Measurements from ENCODE around the gene AKT1.

The AKT1 gene

DNA sequence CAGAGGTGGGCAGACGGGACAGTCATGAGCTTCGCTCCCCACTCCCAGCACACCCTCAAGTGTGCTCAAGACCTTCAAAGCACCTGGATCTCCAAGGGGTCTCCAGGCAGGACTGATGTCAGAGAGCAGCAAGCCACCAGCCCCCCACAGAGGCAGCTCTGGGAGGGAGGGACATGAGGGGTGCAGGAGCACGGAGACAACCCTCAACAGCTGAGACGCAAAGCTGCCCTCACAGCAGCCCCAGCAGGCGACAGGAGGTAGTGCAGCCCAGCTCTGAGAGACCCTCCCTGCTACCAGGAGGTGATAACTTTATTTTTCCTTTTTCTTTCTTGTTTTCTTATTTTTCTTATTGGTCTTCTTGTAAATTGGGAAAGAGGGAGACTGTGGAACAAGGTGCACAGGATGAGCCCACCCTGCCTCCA, 24.7 kb downstream of the AKT1 start:
- TF ChIP-seq, protein P1, sequence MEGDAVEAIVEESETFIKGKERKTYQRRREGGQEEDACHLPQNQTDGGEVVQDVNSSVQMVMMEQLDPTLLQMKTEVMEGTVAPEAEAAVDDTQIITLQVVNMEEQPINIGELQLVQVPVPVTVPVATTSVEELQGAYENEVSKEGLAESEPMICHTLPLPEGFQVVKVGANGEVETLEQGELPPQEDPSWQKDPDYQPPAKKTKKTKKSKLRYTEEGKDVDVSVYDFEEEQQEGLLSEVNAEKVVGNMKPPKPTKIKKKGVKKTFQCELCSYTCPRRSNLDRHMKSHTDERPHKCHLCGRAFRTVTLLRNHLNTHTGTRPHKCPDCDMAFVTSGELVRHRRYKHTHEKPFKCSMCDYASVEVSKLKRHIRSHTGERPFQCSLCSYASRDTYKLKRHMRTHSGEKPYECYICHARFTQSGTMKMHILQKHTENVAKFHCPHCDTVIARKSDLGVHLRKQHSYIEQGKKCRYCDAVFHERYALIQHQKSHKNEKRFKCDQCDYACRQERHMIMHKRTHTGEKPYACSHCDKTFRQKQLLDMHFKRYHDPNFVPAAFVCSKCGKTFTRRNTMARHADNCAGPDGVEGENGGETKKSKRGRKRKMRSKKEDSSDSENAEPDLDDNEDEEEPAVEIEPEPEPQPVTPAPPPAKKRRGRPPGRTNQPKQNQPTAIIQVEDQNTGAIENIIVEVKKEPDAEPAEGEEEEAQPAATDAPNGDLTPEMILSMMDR (IDR thresholded peaks at IDR 0.05; ENCODE audit: borderline replicate concordance, control extremely low read depth, extremely low read depth, insufficient read depth, missing control alignments): peak; percentile 7
- no peak for DNase-seq (ENCODE audit: low spot score)
- in situ Hi-C loops (cut with MboI; ENCODE audit: low sequenced_read_pairs, unreplicated experiment): loop anchor here (5.0 kb wide), 1 partner anchor 56 kb away; no protein-coding TSS in a partner anchor

DNA sequence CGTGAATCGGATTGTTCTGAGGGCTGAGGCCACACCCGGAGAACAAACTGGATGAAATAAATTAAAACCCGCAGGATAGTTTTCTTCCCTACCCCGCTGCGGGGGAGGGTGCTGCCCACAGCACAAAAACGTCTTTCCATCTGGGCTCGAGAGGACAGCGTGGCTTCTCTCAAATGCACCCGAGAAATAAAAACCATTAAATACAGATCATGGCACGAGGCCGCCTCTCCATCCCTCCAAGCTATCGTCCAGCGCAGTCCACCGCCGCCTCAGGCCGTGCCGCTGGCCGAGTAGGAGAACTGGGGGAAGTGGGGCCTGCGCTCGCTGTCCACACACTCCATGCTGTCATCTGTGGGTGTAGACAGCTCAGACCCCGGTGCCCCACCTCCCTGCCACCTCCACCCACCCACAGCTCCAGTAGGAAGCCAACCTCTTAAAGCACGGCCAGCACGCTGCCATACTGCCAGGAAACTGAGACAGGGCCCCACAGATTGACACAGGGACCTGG, 25.4 kb downstream of the AKT1 start:
- TF ChIP-seq, protein P1 (IDR thresholded peaks at IDR 0.05; ENCODE audit: borderline replicate concordance, control extremely low read depth, extremely low read depth, insufficient read depth, missing control alignments): no peak
- in situ Hi-C loops (cut with MboI; ENCODE audit: low sequenced_read_pairs, unreplicated experiment): loop anchor here (5.0 kb wide), 1 partner anchor 57 kb away; no protein-coding TSS in a partner anchor
- DNase-seq (ENCODE audit: low spot score): no peak

DNA sequence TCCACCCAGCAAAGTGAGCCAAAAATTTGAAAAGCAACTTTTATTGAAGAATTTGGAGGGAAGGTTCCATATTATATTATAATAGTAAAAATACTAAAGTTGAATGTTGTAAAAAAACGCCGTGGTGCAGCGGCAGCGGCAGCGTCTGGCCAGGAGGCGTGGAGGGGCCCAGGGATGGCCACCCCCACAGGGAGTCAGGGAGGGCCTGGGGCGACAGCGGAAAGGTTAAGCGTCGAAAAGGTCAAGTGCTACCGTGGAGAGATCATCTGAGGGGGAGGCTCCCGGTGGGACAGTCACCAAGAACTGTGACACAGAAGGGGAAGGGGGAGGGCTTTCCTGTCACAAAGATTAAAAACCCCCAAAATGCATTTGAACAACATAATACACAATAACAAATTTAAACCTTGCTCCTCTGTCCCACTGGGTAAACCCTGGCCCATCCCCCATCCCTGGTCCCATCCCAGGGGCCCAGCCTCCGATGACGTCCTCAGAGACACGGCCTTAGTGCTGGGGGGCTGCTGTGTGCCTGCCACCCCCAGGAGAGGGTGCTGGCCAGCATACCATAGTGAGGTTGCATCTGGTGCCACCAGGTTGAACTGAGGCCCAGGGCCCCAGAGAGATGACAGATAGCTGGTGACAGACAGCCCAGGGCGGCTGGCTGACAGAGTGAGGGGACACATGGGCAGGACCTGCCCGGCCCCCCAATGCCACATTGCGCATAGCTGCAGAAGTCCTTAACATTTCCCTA, 26.1 kb downstream of the AKT1 start:
- TF ChIP-seq, protein P1 (IDR thresholded peaks at IDR 0.05; ENCODE audit: borderline replicate concordance, control extremely low read depth, extremely low read depth, insufficient read depth, missing control alignments): no peak
- in situ Hi-C loops (cut with MboI; ENCODE audit: low sequenced_read_pairs, unreplicated experiment): loop anchor here (5.0 kb wide), 1 partner anchor 58 kb away; no protein-coding TSS in a partner anchor
- no peak for DNase-seq (ENCODE audit: low spot score)

DNA sequence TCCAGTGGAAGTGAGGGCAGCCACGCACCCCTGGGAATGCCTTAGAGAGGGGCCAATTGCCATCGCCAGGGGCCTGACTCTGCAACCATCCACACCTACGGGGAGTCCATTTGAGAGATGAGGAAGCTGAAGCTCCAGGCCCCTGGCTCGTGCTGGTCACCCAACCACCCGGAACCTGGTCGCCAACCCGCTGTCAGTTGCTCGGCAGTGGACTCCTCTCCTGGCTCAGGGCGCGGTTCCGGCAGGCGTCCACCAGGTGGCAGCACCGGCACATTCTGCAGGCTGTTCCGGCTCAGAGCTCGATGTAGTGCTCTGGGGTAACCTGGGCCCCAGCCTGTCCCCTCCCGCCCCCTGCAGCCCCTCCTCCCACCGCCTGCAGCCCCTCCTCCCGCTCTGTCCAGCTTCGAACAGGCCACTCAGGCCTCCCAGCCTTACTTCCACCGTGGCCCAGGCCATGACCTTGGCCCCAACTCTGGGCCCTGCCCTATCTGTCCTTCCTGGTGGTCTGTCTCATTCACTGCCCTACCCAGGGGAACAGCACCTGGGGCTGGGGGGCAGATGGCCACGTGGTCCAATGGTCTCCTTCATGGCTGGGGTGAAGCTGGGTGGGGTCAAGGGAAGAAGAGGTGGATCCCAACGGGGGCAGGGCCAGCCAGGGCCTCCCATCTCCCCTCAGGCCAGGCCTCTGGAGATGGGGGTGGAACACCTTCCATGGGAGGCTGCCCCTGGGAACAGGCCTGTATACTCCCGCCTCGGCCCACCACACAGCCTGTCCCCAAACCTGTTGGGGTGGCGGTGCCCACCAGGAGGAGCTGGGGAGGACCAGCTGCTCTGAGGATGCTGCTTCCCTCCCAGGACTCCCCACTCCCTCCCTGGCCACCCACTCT, 26.9 kb downstream of the AKT1 start:
- DNase-seq (ENCODE audit: low spot score): peak; percentile 94
- TF ChIP-seq, protein P1 (IDR thresholded peaks at IDR 0.05; ENCODE audit: borderline replicate concordance, control extremely low read depth, extremely low read depth, insufficient read depth, missing control alignments): peak; percentile 99
- in situ Hi-C loops (cut with MboI; ENCODE audit: low sequenced_read_pairs, unreplicated experiment): no loop called here

DNA sequence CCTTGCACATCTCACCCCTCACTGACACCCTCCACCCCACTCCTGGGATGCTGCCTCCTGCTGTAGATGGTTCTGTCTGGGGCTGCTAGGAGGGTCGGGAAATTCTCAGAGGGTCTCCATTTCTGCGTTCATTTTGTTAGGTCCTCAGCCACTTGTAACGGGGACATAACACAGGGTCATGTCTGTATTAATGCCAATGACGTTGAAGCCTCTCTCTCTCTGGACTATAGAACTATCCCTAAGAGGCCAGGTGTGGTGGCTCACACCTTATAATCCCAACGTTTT, 28.0 kb downstream of the AKT1 start:
- no peak for DNase-seq (ENCODE audit: low spot score)
- in situ Hi-C loops (cut with MboI; ENCODE audit: low sequenced_read_pairs, unreplicated experiment): no loop called here
- TF ChIP-seq, protein P1 (IDR thresholded peaks at IDR 0.05; ENCODE audit: borderline replicate concordance, control extremely low read depth, extremely low read depth, insufficient read depth, missing control alignments): no peak

DNA sequence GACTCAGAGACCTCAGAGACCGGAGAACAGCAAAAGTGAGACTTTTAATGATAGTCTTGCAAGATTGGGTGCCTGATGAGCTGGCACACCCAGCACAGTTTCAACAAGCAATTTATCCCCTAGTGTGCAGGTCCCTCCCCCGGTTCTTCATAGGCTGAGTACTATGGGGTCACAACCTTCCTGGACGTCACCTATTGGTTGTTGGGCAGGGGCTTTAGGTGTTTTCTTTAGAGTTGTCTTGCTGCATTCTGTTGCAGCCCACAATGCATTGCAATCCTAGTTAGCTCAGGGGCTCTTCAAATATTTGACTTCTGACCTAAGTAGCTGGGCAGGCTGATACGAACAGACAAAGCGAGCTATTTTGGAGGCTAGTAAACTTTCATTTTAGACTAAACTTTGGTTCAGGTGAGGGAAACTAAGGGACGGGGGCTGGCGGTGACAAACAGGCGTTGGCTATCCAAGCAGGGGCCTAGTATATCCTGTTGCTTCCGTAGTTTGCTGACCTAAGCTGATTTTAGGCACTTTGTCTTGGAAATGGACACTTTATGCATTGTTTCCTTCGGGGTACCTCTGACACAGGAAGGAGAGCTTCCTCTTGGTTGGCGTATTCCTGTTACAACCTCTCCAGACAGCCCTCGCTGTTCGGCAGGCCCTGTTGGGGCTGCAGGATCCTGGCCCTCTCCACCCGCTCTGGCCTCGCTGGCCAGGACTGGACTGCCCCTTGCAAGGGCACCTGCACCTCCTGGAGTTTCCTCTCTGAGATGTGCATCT, 28.5 kb downstream of the AKT1 start:
- DNase-seq (ENCODE audit: low spot score): no peak
- in situ Hi-C loops (cut with MboI; ENCODE audit: low sequenced_read_pairs, unreplicated experiment): no loop called here
- TF ChIP-seq, protein P1 (IDR thresholded peaks at IDR 0.05; ENCODE audit: borderline replicate concordance, control extremely low read depth, extremely low read depth, insufficient read depth, missing control alignments): no peak
